Heart right ventricle (tissue), 16 donors: Measurements from ENCODE around the gene TRIM14. TPM values are rescaled to one million over a fixed set of nuclear protein-coding genes. Genes with fewer than 3 reads are reported as not detected.

Experiments used
- ATAC-seq, 8 donors: fragments of 200-7000 bp; cut with Tn5 transposase; one replicate each; pipeline ENCODE4 v1.9.1; 2020; ENCODE audit warnings: mild to moderate bottlenecking in 8 of 8, moderate library complexity in 8 of 8, moderate number of reproducible peaks in 1 of 8
- DNase-seq, 2 donors: peaks; one replicate each; pipeline ENCODE4 v3.0.0-alpha.2; 2020
- H3K27ac ChIP-seq, 10 donors: fragments of 200-600 bp; sonication (generic) in 2 of 10; one replicate each; pipeline versions ENCODE4 v1.5.0 to v1.8.0; 2020 to 2022; ENCODE audit warnings: mild to moderate bottlenecking in 3 of 10
- H3K27me3 ChIP-seq, 7 donors: fragments of 200-600 bp; one replicate each; pipeline ENCODE4 v1.8.0; 2021 to 2022; ENCODE audit warnings: mild to moderate bottlenecking in 2 of 7
- H3K36me3 ChIP-seq, 9 donors: fragments of 200-600 bp; sonication (generic) in 1 of 9; one replicate each; pipeline versions ENCODE4 v1.5.0 to v1.8.0; 2020 to 2022; ENCODE audit warnings: mild to moderate bottlenecking in 2 of 9
- H3K4me1 ChIP-seq, 9 donors: fragments of 200-600 bp; sonication (generic) in 1 of 9; one replicate each; pipeline versions ENCODE4 v1.5.0 to v1.8.0; 2020 to 2022; ENCODE audit warnings: mild to moderate bottlenecking in 4 of 9
- H3K4me3 ChIP-seq, 10 donors: fragments of 200-600 bp; sonication (generic) in 2 of 10; one replicate each; pipeline versions ENCODE4 v1.5.0 to v1.8.0; 2020 to 2022; ENCODE audit warnings: mild to moderate bottlenecking in 7 of 10, moderate library complexity in 2 of 10
- H3K9me3 ChIP-seq, 11 donors: fragments of 200-600 bp in 10 of 11; sonication (generic) in 2 of 11; one replicate each; pipeline versions ENCODE4 v1.5.0 to v1.8.0; 2013 to 2022; ENCODE audit warnings: mild to moderate bottlenecking in 2 of 11, control low read depth in 1 of 11, moderate library complexity in 1 of 11
- CTCF ChIP-seq, 9 donors: fragments of 200-600 bp; sonication (generic) in 2 of 9; IDR thresholded peaks; one replicate each; pipeline versions ENCODE4 v1.5.0 to v1.8.0; 2021 to 2022; ENCODE audit warnings: antibody characterized with exemption in 9 of 9, mild to moderate bottlenecking in 5 of 9, moderate library complexity in 1 of 9
- WGBS, 2 donors: extraction: QIAGEN DNeasy Blood & Tissue Kit; methylation state at CpG; one replicate each; pipeline ENCODE4 v1.1.7; 2013; ENCODE audit warnings: inconsistent platforms in 1 of 2; 5-methylcytosine and 5-hydroxymethylcytosine counted together
- intact Hi-C, 10 donors: fragments of 100-400 bp; cut with DNase I; formaldehyde crosslinking; loops; one replicate each; pipeline versions ENCODE4 v1.11.1 to v1.14.2; 2022
- long read RNA-seq, 3 donors: library from polyadenylated mRNA; unstranded; transcript quantifications; one replicate each; pipeline ENCODE4 v2.0.0, GENCODE V29; 2020 to 2021
- polyA plus RNA-seq, 2 donors: library from polyadenylated mRNA; stranded (reverse); fragments of 200-250 nt; gene quantifications; one replicate each; pipeline ENCODE4 v1.2.3, GENCODE V29; 2013
- total RNA-seq, 10 donors: library from RNA; stranded (reverse); fragmentation: NEBNext Ultra II Directional in 3 of 10; extraction: Animal tissue kit (Norgen Biotek cat#: 25700) in 3 of 10; gene quantifications; one replicate each; pipeline versions ENCODE4 v1.2.1 to v1.2.4, GENCODE V29; 2021 to 2023
- donor health status: Arrhythmogenic right ventricular cardiomyopathy.
- donor health status: ischemic (EF 13 %, LVEDD 7.1; RV severe dilation, severe dysfunction).
- donor health status: healthy with polysubstance abuse.
- donor health status: DM: no; HTN: yes; CAD: no.
- donor health status: DM: no; HTN: no; CAD: no.
- donor health status: ischemic (EF 25% LVEDD 6.9; RV normal size, moderate dysfunction).
- donor health status: ischemic (EF 25% LVEDD 5.7; RV mildly dilated, moderate dysfunction).
- donor health status: healthy.
- donor health status: DM: yes; HTN: yes; CAD: no.
- donor health status: Ischemic cardiomyopathy.
- donor health status: ischemic (EF 35%, LVEDD 5.7; RV mildly dilated, moderate dysfunction).
- donor health status: nonischemic (EF 11% LVEDD 7.7; RV severe dilation, severe dysfunction).
- donor health status: DM: yes; HTN: yes; CAD: no.
- donor health status: PGD.
- donor health status: ischemic (EF 29% LVEDD 5.4; RV normal size, mild dysfunction).
- donor health status: nonischemic (EF 23%, LVEDD 6.1; RV moderate dilation, normal function).

Gene TRIM14
- total RNA-seq (10 to 100 TPM in 1 of 10 donors, 1 to 10 TPM in 6, under 1 TPM in 3; 0.47 to 11.2 (median 1.8) TPM), polyA plus RNA-seq (1 to 10 TPM in 1 of 2 donors, under 1 TPM in 1; 0.88 to 1.7 TPM)
- long read RNA-seq, donor 1, full-length matches to known transcripts, result 1 of 2 reads
- long read RNA-seq, donor 1, partial matches to known transcripts, result 1 of 2 reads
- long read RNA-seq, donor 1, other reads (novel, unspliced or antisense), result 0 of 2 reads
- long read RNA-seq, donor 2, partial matches to known transcripts, result 0 of 1 reads
- long read RNA-seq, donor 2, other reads (novel, unspliced or antisense), result 1 of 1 reads
- long read RNA-seq, donor 3, full-length matches to known transcripts, result 5 of 10 reads
- long read RNA-seq, donor 3, partial matches to known transcripts, result 2 of 10 reads
- long read RNA-seq, donor 3, other reads (novel, unspliced or antisense), result 3 of 10 reads

GRCh38 chr9:98118640-98119601 lies at the start of gene TRIM14:
Gene TRIM14, minus strand, starts transcription at chr9:98119222. Its CDS starts 34 bp downstream, at chr9:98119188.
- 7% methylated on average over 69 to 71 of the region's 71 CpGs for WGBS, 2 donors
- ATAC-seq (peak; percentile 63 to 82 (median 78)), DNase-seq (peak; percentile 37 to 66)
- Histone ChIP-seq H3K36me3 (no peaks in the 10 kb centered on the region), H3K9me3 (no peaks in the 10 kb centered on the region), H3K27ac (peak within 1 kb of the TSS in 8 of 10 donors; percentile 13 to 89 (median 50)), H3K27me3 (peaks cover 0 to 15% (median 0%) of the 10 kb centered on the region in 7 donors), H3K4me3 (peak within 1 kb of the TSS; percentile 37 to 88 (median 69)), H3K4me1 (peaks cover 0 to 42% (median 18%) of the 10 kb centered on the region in 9 donors)
- TF ChIP-seq CTCF (IDR thresholded peaks at IDR 0.05), result peak in 5 of 9 donors; percentile 10 to 34 (median 24)
- intact Hi-C loops, result no loop called here

DNA sequence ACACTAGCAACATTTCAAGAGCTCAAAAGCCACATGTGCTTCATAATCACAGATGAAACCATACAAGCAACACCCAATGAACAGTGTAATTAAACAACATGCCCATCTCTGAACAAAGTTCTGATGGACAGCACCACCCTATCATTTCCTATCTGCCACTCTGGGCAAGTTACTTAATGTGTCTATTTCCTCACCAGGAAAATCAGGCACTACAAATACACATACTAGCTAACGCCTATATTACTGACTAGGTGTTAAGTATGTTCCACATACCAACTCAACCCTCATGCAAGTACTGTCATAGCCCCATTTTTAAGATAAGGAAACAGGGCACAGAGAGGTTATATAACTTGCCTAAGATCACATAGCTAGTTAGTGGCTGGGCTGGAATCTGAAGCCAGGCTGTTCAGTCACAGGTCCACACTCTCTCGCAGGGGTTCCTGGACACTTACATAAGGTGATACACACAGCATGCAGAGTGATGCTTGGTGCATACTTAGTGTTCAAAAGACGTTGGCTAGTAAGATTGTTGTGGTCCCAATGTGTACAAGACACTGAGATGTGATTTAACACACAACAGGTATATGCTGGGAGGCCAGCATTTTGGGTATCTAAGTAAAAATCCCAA lies 49.2 kb upstream of the TRIM14 start:
- 82 to 87% methylated on average over 3 of the region's 3 CpGs for WGBS, 2 donors

DNA sequence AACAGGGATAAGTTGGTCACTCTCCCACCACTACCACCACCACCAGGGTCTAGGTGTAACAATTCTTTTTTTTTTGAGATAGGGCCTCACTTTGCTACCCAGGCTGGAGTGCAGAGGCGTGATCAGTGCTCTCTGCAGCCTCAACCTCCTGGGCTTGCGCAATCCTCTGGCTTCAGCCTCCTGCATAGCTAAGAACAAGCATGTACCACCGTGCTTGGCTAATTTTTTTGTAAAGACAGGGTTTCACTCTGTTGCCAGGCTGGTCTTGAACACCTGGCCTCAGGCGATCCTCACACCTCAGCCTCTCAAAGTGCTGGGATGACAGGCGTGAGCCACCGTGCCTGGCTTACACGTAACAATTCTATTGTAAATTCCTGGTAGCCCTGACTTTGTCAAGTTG lies 45.9 kb upstream of the TRIM14 start:
- 83 to 88% methylated on average over 7 of the region's 7 CpGs for WGBS, 2 donors
- intact Hi-C loops, result no loop called here
- peaks cover 0 to 12% (median 0%) of the 10 kb centered on the region in 9 donors for H3K4me1 ChIP-seq
- no peak overlapping the region for H3K4me3 ChIP-seq
- H3K9me3 ChIP-seq, result no peaks in the 10 kb centered on the region
- no peak for DNase-seq
- no peak for TF ChIP-seq CTCF (IDR thresholded peaks at IDR 0.05)
- H3K27ac ChIP-seq, result no peak overlapping the region
- no peaks in the 10 kb centered on the region for H3K36me3 ChIP-seq
- H3K27me3 ChIP-seq, result no peaks in the 10 kb centered on the region
- no peak for ATAC-seq

More for the DNA sequence above, 49.2 kb upstream of the TRIM14 start:
- peaks cover 0 to 11% (median 3%) of the 10 kb centered on the region in 7 donors for H3K27me3 ChIP-seq
- H3K27ac ChIP-seq, result peak overlapping the region in 1 of 10 donors; percentile 28
- intact Hi-C loops, result no loop called here
- no peaks in the 10 kb centered on the region for H3K36me3 ChIP-seq
- H3K9me3 ChIP-seq, result no peaks in the 10 kb centered on the region
- DNase-seq (no peak), ATAC-seq (no peak)
- H3K4me3 ChIP-seq, result no peak overlapping the region
- TF ChIP-seq CTCF (IDR thresholded peaks at IDR 0.05), result no peak
- H3K4me1 ChIP-seq, result peaks cover 0 to 12% (median 0%) of the 10 kb centered on the region in 9 donors

DNA sequence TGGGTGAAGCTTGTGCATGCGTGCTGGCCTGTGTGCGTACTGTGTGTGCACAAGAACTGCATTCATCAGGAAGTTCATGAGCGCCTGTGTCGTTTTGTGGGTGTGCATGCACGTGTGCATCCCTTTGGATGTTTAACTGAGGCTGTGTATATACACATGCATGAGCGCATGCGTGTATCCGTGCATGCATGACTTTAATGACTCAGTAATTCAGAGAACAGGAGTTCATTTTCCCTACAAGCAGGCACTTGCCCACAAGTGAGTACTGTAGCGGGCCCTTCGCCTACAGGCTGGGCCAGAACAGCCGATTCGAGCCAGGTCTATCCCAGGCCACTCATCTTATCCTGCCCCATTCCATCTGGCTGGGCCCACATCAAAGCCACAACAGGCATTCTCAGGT lies 43.6 kb upstream of the TRIM14 start:
- Histone ChIP-seq H3K27ac (no peak overlapping the region), H3K36me3 (no peaks in the 10 kb centered on the region), H3K27me3 (no peaks in the 10 kb centered on the region), H3K4me1 (no peaks in the 10 kb centered on the region), H3K9me3 (no peaks in the 10 kb centered on the region), H3K4me3 (no peak overlapping the region)
- no peak for TF ChIP-seq CTCF (IDR thresholded peaks at IDR 0.05)
- 96 to 97% methylated on average over 12 of the region's 12 CpGs for WGBS, 2 donors
- ATAC-seq (no peak), DNase-seq (no peak)
- intact Hi-C loops, result no loop called here
